Umbilical cord (tissue), 2 donors: ENCODE measurements around the gene PZP. TPM values are rescaled to one million over a fixed set of nuclear protein-coding genes. Genes with fewer than 3 reads are reported as not detected.
"Not testable (repeated sequence)": the region's sequence is repeated elsewhere in the genome, so short reads cannot be mapped to it uniquely, and the experiment has no call there.

ENCODE experiments used
- DNase-seq: peaks from one replicate; pipeline ENCODE4 v3.0.0-alpha.2; 2015; ENCODE audit warnings: low spot score
- total RNA-seq: library from RNA; depleted of rRNA; stranded (reverse); fragments of >200 nt; gene quantifications from one replicate; pipeline ENCODE4 v1.2.3, GENCODE V29; 2014; ENCODE audit warnings: low replicate concordance; ENCODE audit not compliant: insufficient read depth

PZP gene
- total RNA-seq, 1 donor from 2014 or later, result 2.6 TPM

- no peak for DNase-seq
These were observed 23.9 kb downstream of the PZP start for GRCh38 chr12:9184276-9184675.

- DNase-seq, result no peak
These were observed 27.4 kb downstream of the PZP start for GRCh38 chr12:9180810-9181209.

GRCh38 chr12:9179781-9180180, 28.4 kb downstream of the PZP start:
- no peak for DNase-seq

GRCh38 chr12:9169979-9170634, 38.1 kb downstream of the PZP start:
- no peak for DNase-seq

GRCh38 chr12:9167345-9167744, 40.9 kb downstream of the PZP start:
- not testable (repeated sequence) for DNase-seq

GRCh38 chr12:9163392-9163791, 44.8 kb downstream of the PZP start:
- no peak for DNase-seq

- no peak for DNase-seq
These were observed 52.1 kb downstream of the PZP start for GRCh38 chr12:9156119-9156518.

- DNase-seq, result no peak
These were observed 58.8 kb downstream of the PZP start for GRCh38 chr12:9149372-9149771.

GRCh38 chr12:9148926-9149325, 59.3 kb downstream of the PZP start:
- DNase-seq, result no peak

GRCh38 chr12:9147461-9147860, 60.7 kb downstream of the PZP start:
- DNase-seq, result no peak

GRCh38 chr12:9144730-9145106, 63.5 kb downstream of the PZP start:
- DNase-seq, result no peak

GRCh38 chr12:9143929-9144729, 64.1 kb downstream of the PZP start:
- DNase-seq, result no peak

- no peak for DNase-seq
These were observed 65.1 kb downstream of the PZP start for GRCh38 chr12:9143137-9143536.

- not testable (repeated sequence) for DNase-seq
These were observed 68.5 kb downstream of the PZP start for GRCh38 chr12:9139588-9140290.

- no peak for DNase-seq
These were observed 72.3 kb downstream of the PZP start for GRCh38 chr12:9135903-9136310.

- no peak for DNase-seq
These were observed 73.1 kb downstream of the PZP start for GRCh38 chr12:9134981-9135628.

- peak; percentile 11 for DNase-seq
These were observed 74.8 kb downstream of the PZP start for GRCh38 chr12:9133216-9133916.

- no peak for DNase-seq
These were observed 76.1 kb downstream of the PZP start for GRCh38 chr12:9132008-9132535.

- no peak for DNase-seq
These were observed 78.0 kb downstream of the PZP start for GRCh38 chr12:9130244-9130643.

GRCh38 chr12:9127936-9128663, 80.1 kb downstream of the PZP start:
- no peak for DNase-seq

GRCh38 chr12:9127484-9127883, 80.7 kb downstream of the PZP start:
- no peak for DNase-seq
